Mononuclear cell (primary cell): ENCODE measurements around the gene RNU6-9. TPM values are rescaled to one million over a fixed set of nuclear protein-coding genes. Genes with fewer than 3 reads are reported as not detected.
"Not testable (repeated sequence)": the region's sequence is repeated elsewhere in the genome, so short reads cannot be mapped to it uniquely, and the experiment has no call there.

Experiments
- H3K27me3 ChIP-seq: 2 replicates; pipeline ENCODE4 v1.6.0; 2011; ENCODE audit warnings: low read length, control low read depth; ENCODE audit not compliant: insufficient read depth
- H3K4me1 ChIP-seq: 2 replicates; pipeline ENCODE4 v1.5.1; 2011; ENCODE audit warnings: mild to moderate bottlenecking, low read length, control low read depth; ENCODE audit not compliant: insufficient read depth
- H3K4me3 ChIP-seq: 2 replicates; pipeline ENCODE4 v1.5.1; 2011; ENCODE audit warnings: mild to moderate bottlenecking, low read length, moderate library complexity
- H3K9me3 ChIP-seq: 2 replicates; pipeline ENCODE4 v1.5.1; 2011; ENCODE audit warnings: low read depth, mild to moderate bottlenecking, control low read depth, low read length
- total RNA-seq: library from RNA; depleted of rRNA; stranded (reverse); fragments of >200 nt; gene quantifications from one replicate; pipeline ENCODE4 v1.2.3, GENCODE V29; 2012

Gene RNU6-9
- total RNA-seq, 1 donor: not detected

DNA sequence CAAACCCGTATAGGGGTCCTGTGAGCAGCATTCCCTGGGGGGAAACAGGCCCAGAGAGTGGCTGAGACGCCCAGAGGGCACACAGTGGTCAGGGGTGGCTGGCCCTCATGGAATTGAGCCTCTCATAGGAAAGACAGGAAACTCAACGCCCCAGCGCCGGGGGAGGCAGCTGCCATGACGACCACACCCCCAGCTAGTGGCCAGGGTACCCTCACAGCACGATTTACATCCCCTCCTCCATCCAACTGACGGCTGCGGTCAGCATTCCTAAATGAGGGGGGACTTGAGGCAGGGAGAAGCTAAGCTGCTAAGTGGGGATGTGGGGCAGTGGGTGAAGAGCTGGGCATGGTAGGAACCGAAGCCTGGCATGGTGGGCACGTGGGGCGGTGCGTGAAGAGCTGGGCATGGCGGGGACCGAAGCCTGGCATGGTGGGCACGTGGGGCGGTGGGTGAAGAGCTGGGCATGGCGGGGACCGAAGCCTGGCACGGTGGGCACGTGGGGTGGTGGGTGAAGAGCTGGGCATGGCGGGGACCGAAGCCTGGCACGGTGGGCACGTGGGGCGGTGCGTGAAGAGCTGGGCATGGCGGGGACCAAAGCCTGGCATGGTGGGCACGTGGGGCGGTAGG lies 10.3 kb upstream of the RNU6-9 start:
- Histone ChIP-seq H3K9me3 (no peaks in the 10 kb centered on the region), H3K4me1 (no peaks in the 10 kb centered on the region), H3K27me3 (no peaks in the 10 kb centered on the region), H3K4me3 (no peak overlapping the region)

DNA sequence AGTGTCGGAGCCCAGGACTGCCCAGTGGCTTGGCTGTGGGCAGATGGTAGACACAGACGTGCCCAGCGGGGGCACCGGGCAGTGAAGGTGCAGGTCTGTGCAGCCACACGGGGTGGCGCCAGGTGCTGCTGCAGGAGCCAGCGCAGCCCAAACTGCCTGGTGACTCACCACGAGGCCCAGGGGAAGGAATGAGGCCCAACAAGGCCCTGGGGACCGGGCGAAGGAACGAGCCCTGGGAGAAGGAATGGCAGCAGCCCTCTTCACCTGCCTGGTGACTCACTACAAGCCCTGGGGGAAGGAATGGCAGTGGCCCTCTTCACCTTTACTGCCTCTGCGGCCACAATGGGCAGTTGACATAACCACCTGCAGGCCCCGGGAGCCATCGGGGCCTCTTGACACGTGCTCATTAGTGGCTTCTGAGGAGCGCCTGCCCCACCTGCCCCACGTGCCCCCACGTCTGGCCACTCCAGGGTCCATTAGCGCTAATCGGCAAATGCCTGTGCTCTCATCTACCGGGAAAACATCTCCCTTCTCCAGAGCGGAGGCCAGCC lies 9.5 kb upstream of the RNU6-9 start:
- H3K9me3 ChIP-seq: no peaks in the 10 kb centered on the region
- no peaks in the 10 kb centered on the region for H3K4me1 ChIP-seq
- H3K27me3 ChIP-seq: no peaks in the 10 kb centered on the region
- H3K4me3 ChIP-seq: no peak overlapping the region

DNA sequence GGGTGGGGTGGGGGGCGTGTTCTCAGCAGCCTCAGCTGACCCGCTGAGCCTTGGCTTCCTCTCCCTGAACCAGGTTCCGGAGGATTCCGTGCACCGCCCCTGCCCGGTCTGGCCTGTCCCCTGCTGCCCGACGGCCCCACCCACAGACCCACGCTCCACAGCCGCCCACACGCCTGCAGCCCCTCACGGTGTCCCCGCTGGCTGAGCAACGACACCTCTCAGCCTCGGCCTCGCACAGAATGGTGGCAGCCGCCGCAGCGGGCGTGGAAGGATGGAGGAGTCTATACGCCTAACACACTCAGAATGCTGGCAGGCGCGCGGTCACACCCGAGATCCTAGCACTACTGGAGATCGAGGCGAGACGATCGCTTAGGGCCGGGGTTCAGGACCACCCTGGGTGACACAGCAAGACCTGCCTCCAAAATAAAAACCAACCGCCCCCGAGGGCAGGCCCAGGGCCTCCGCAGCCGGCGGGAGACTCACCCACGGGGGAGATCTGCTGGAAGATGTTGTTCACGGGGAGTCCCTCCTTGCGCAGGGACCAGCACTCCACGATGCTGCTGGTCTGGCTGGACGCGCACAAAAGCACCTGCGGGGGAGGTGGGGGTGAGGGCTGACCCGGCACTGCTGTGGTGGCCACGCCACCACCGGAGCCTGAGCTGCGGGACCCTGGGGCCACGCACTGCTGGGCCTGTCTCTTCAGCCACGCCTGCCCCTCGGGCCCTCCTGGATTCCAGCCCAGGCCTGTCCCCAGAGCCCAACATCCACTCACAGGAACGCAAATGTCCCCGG lies 8.7 kb upstream of the RNU6-9 start:
- H3K4me1 ChIP-seq: no peaks in the 10 kb centered on the region
- no peaks in the 10 kb centered on the region for H3K9me3 ChIP-seq
- no peaks in the 10 kb centered on the region for H3K27me3 ChIP-seq
- H3K4me3 ChIP-seq: no peak overlapping the region

DNA sequence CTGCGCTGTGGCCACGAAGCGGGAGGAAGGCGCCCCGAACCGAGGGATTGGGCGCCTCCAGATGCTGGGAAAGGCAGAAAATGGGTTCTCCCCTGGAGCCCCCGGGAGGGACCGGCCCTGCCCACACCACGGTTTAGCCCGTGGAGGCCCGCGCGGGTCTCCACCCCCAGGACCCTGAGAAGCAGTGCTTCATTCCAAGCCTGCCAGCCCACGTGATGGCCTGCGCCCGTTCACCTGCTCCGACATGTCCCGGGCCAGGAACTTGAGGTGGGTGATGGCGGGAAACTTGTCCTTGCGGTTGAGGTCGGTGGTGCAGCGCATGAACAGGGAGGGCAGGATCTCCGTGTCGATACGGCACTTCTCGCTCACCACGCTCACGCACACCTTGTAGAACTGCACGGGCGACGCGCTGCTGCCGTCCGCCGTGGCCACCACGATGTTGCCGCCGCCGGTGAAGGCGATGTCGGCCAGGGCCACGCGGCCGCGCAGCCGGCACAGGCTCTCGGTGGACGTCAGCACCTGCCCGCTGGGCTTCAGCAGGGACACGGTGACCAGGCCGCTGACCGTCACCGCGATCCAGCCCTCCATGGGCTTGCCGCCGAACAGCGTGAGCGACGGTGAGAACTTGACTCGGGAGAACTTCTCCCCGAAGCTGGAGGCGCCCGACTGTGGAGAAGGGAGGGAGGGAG lies 7.6 kb upstream of the RNU6-9 start:
- Histone ChIP-seq H3K27me3 (no peaks in the 10 kb centered on the region), H3K4me1 (no peaks in the 10 kb centered on the region), H3K9me3 (no peaks in the 10 kb centered on the region), H3K4me3 (no peak overlapping the region)

DNA sequence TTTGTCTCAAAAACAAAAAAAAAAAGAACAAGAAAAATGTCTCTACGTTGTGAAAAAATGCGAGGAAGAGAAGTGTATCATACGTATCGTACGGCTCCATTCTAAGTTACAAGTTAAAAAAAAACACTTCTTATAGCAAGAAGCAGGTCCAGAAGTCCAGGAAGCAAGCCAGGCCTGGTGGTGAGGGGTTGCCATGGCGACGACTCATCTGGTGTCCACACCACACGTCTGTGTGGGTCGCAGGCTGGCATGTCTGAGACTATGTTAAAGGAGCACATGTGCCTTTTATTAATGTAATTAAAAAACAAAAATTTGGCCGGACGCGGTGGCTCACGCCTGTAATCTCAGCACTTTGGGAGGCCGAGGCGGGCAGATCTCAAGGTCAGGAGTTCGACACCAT lies 6.2 kb upstream of the RNU6-9 start:
- Histone ChIP-seq H3K27me3 (no peaks in the 10 kb centered on the region), H3K4me1 (peaks cover 3% of the 10 kb centered on the region)

DNA sequence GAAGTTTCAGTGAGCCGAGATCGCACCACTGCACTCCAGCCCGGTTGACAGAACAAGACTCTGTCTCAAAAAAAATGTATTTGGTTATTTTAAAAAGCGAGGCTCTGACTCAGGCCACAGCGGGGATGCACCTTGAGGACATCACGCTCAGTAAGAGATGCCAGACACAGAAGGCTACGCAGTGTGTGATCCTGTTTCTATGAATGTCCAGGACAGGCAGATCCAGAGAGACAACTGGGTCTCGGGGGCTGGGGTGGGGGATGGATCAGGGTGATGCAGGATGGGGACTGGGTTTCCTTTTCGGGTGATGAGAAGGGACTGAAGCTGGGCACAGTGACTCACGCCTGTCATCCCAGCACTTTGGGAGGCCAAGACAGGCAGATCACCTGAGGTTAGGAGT lies 5.7 kb upstream of the RNU6-9 start:
- no peak overlapping the region for H3K4me3 ChIP-seq
- H3K4me1 ChIP-seq: peaks cover 7% of the 10 kb centered on the region
- H3K27me3 ChIP-seq: no peaks in the 10 kb centered on the region
- H3K9me3 ChIP-seq: no peaks in the 10 kb centered on the region

More for the DNA sequence above, 6.2 kb upstream of the RNU6-9 start:
- no peaks in the 10 kb centered on the region for H3K9me3 ChIP-seq
- H3K4me3 ChIP-seq: no peak overlapping the region

DNA sequence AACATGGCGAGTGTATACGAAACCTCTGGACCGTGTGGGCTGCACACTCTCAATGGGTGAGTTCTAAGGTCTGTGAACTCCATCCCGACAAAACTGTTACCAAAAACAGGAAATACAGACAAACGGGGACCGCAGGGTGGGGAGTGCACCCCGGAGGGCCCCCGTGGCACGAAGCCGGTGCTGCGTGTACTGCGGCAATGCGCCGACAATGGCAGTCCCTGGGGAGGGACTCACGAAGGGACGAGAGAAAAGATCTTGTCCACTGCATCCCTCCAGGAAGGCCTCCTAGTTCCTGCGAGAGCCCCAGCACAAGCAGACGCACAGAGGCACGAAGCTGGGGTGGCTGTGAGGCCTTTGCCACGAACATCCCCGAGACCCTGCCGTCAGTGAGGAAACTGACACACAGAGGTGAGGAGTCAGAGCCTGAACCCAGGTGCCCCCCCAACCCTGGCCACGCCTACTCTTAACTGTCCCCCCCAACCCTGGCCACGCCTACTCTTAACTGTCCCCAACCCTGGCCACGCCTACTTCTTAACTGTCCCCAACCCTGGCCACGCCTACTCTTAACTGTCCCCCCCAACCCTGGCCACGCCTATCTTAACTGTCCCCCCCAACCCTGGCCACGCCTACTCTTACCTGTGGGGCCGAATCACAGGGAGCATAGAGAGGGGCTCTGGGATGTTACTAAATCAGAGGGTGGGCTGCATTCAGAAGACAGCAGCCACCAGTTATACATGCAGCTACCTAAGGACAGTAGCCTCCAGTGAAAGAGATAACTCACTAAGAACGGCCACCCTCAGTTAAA lies 4.5 kb upstream of the RNU6-9 start:
- Histone ChIP-seq H3K27me3 (no peaks in the 10 kb centered on the region), H3K4me3 (no peak overlapping the region), H3K9me3 (no peaks in the 10 kb centered on the region), H3K4me1 (peaks cover 11% of the 10 kb centered on the region)

DNA sequence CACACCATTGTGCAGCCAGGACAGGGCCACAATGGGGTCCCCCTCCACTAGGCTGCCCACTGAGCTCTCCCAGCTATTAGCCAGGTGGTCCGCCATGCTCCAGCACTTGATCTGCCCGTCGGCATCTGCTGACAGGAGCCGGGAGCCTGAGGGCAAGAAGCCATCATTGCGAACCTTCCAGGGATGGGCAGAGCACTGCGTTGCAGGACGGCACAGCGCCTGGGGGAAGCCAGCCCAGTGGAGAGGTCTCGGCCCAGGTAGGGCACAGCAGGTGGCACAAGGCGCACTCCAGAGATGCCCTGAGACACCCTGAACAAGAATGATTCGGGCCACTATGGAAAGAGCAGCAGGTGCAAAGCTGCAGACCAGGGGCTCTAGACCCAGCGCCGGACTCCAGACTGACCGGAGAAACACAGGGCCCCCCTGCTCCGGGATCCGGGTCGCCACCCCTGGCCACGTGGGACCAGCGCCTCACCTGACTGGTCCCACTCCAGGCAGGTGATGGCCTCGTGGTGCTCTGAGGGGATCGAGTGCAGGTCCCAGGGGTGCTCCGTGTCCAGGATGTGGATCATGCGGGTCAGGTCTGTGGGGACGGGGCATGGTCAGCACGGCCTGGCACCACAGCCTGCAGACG lies 3.5 kb upstream of the RNU6-9 start:
- H3K4me3 ChIP-seq: no peak overlapping the region
- peaks cover 18% of the 10 kb centered on the region for H3K4me1 ChIP-seq
- H3K9me3 ChIP-seq: no peaks in the 10 kb centered on the region
- H3K27me3 ChIP-seq: no peaks in the 10 kb centered on the region

DNA sequence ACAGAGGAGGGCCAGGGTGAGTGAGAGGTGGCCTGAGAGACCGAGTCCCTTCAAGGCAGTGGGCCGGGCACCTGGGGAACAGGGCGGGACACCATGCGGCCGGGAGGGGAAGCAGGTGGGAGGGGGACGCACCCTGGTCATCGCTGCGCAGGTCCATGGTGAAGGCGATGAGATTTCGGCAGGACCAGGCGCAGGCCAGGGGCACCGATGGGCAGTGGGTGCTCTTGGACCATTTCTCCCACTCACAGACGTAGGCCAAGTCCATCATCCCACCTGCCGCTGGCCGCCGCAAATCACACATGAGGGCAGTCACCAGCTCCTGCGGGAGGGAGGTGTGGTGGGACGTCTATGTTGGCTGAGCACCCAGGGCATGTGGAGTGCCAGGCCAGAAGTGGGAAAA lies 2.5 kb upstream of the RNU6-9 start:
- H3K27me3 ChIP-seq: no peaks in the 10 kb centered on the region
- H3K4me1 ChIP-seq: peaks cover 18% of the 10 kb centered on the region
- H3K9me3 ChIP-seq: no peaks in the 10 kb centered on the region
- H3K4me3 ChIP-seq: no peak overlapping the region

DNA sequence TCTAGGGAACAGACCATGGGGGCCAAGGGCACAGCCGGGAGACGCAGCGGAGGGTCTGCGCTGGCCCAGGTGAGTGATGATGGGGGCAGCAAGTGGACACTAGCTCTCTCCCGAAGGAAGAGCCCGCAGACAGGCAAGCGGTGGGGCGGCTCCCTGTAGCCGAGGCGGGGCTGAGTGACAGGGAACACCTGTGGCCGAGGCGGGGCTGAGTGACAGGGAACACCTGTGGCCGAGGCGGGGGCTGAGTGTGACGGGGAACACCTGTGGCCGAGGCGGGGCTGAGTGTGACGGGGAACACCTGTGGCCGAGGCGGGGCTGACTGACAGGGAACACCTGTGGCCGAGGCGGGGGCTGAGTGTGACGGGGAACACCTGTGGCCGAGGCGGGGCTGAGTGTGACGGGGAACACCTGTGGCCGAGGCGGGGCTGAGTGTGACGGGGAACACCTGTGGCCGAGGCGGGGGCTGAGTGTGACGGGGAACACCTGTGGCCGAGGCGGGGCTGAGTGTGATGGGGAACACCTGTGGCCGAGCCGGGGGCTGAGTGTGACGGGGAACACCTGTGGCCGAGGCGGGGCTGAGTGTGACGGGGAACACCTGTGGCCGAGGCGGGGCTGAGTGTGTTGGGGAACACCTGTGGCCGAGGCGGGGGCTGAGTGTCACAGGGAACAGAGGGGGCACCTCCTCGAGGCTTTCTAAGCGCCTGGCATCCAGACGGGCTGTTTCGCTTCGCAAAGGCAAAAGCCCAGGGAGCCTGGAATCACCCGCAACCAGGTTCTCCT lies 1.7 kb upstream of the RNU6-9 start:
- H3K4me3 ChIP-seq: peak overlapping the region; percentile 63
- H3K4me1 ChIP-seq: peaks cover 18% of the 10 kb centered on the region
- H3K27me3 ChIP-seq, H3K9me3 ChIP-seq: not testable (repeated sequence)

DNA sequence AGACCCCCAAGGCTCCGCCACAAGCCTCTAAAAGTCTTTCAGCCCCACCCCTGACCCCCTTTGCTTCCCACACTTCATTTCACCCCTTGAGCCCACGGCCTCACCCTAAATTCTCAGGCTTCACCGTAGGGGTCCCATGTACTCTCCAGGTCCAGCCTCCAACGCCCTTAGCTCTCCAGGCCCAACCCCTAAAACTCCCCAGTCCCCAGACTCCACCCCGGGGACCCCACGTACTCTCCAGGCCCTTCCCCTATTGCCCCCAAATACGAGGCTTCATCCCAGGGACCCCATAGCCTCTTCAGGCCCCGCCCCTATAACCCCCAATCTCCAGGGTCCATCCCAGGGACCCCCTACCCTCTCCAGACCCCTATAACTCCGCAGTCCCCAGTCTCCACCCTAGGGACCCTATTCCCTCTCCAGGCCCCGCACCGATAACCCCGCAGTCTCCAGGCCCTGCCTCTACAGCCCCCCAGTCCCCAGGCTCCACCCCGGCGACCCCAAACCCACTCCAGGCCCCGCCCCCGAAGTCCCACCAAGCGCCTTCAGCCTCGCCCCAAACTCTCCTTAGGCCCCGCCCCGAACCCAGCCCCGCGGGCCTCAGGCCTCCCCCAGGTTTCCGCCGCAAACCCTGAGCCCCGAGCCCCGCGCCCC lies 916 bp upstream of the RNU6-9 start:
- Histone ChIP-seq H3K27me3 (no peaks in the 10 kb centered on the region), H3K4me1 (peaks cover 18% of the 10 kb centered on the region), H3K9me3 (no peaks in the 10 kb centered on the region), H3K4me3 (peak overlapping the region; percentile 63)

DNA sequence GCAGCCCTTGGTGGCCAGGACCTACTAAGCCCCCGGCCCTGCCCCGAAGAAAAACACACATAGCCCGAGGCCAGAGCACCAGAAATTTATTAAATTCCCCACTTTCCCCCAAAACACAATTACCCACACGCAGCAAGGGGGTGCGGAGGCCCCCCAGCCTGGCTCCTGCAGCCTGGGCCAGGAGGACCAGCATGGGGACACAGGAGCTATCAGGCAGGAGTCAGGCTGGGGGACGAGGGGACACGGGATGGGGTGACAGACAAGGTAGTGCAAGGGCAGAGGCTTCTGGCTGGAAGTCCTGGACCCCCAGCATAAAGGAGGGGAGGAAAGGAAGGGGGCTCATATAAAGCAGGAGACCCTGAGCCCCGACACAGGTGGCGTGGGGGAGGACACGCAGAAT lies 3.1 kb downstream of the RNU6-9 start:
- Histone ChIP-seq H3K9me3 (no peaks in the 10 kb centered on the region), H3K27me3 (no peaks in the 10 kb centered on the region), H3K4me1 (peaks cover 18% of the 10 kb centered on the region), H3K4me3 (no peak overlapping the region)

DNA sequence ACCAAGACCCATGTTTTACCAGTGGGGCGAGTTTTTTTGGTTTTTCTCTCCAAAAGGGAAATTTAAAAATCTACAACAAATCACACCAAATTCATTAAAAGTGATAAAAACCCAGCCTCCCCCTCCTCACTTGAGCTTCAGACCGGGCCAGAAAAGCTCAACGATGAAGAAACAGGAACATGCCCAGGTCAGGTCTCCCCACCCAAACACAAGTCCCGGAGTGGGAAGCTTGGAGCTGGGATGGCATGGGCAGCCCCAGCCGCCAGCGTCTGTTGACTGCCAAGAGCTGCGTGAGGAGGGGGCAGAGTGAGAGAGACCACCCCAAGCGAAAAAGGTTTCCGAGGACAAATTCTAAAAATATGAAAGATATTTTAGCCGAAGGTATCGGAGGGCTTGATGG lies 3.7 kb downstream of the RNU6-9 start:
- H3K4me3 ChIP-seq: no peak overlapping the region
- H3K4me1 ChIP-seq: peaks cover 15% of the 10 kb centered on the region
- H3K27me3 ChIP-seq: no peaks in the 10 kb centered on the region
- no peaks in the 10 kb centered on the region for H3K9me3 ChIP-seq
